Spinal cord (tissue), 10 donors: ENCODE results near the gene HOXB6. TPM values are rescaled to one million over a fixed set of nuclear protein-coding genes. Genes with fewer than 3 reads are reported as not detected.

Experiments
- DNase-seq, 6 donors: peaks; one replicate each; pipeline versions ENCODE4 v3.0.0 to v3.0.0-alpha.2; 2013 to 2015; ENCODE audit warnings: low spot score in 6 of 6, low read depth in 4 of 6
- H3K27ac ChIP-seq: one replicate; pipeline ENCODE4 v1.5.1; 2013; ENCODE audit warnings: low read depth, low read length, control low read depth
- H3K27me3 ChIP-seq: one replicate; pipeline ENCODE4 v1.6.1; 2013; ENCODE audit warnings: low read length; ENCODE audit not compliant: control insufficient read depth, insufficient read depth
- H3K36me3 ChIP-seq: one replicate; pipeline ENCODE4 v1.6.1; 2013; ENCODE audit warnings: low read length; ENCODE audit not compliant: control insufficient read depth, insufficient read depth
- H3K4me1 ChIP-seq: one replicate; pipeline ENCODE4 v1.6.1; 2013; ENCODE audit warnings: low read length; ENCODE audit not compliant: control insufficient read depth, insufficient read depth
- H3K4me3 ChIP-seq: one replicate; pipeline ENCODE4 v1.5.1; 2013; ENCODE audit warnings: low read depth, low read length, control low read depth
- H3K9me3 ChIP-seq: one replicate; pipeline ENCODE4 v1.6.1; 2013; ENCODE audit warnings: low read length; ENCODE audit not compliant: control insufficient read depth, insufficient read depth
- WGBS: methylation state at CpG from one replicate; pipeline ENCODE4 v1.1.5; 2013; ENCODE audit warnings: missing lambda C conversion rate; ENCODE audit not compliant: insufficient coverage; 5-methylcytosine and 5-hydroxymethylcytosine counted together
- polyA plus RNA-seq, 2 donors: library from polyadenylated mRNA; unstranded; fragments of 120-200 nt; gene quantifications; one replicate each; pipeline ENCODE4 v1.2.1, GENCODE V29; 2013; ENCODE audit not compliant: insufficient read length in 2 of 2
- total RNA-seq, 2 donors: library from RNA; depleted of rRNA in 1 of 2; stranded (reverse); fragments of 120-200 nt in 1 of 2; fragments of >200 nt in 1 of 2; gene quantifications; one replicate each; pipeline versions ENCODE4 v1.2.3 to v1.2.4, GENCODE V29; 2013 to 2014
- donor health status: healthy.

The HOXB6 gene
- total and polyA plus RNA-seq, 4 donors: 20.2 to 142 (median 86.5) TPM

GRCh38 chr17:48636177-48637018, 31.6 kb upstream of the HOXB6 start:
- 0% methylated on average over 27 of the region's 39 CpGs for WGBS
- DNase-seq: peak in 3 of 6 donors; percentile 81 to 95 (median 90)
- Histone ChIP-seq H3K4me1 (peaks cover 51% of the 10 kb centered on the region), H3K27ac (peak overlapping the region; percentile 81), H3K27me3 (peaks cover 53% of the 10 kb centered on the region), H3K36me3 (peaks cover 4% of the 10 kb centered on the region), H3K9me3 (no peaks in the 10 kb centered on the region), H3K4me3 (peak overlapping the region; percentile 14)

GRCh38 chr17:48634493-48635208, 29.9 kb upstream of the HOXB6 start:
- H3K9me3 ChIP-seq: no peaks in the 10 kb centered on the region
- peaks cover 49% of the 10 kb centered on the region for H3K27me3 ChIP-seq
- 63% methylated on average over 17 of the region's 20 CpGs for WGBS
- H3K36me3 ChIP-seq: peaks cover 4% of the 10 kb centered on the region
- H3K4me1 ChIP-seq: peaks cover 49% of the 10 kb centered on the region
- no peak overlapping the region for H3K4me3 ChIP-seq
- DNase-seq: peak in 2 of 6 donors; percentile 3 to 25
- H3K27ac ChIP-seq: no peak overlapping the region

- H3K9me3 ChIP-seq: no peaks in the 10 kb centered on the region
- peaks cover 47% of the 10 kb centered on the region for H3K4me1 ChIP-seq
- DNase-seq: peak in 1 of 6 donors; percentile 1
- H3K27me3 ChIP-seq: peaks cover 54% of the 10 kb centered on the region
- H3K4me3 ChIP-seq: no peak overlapping the region
- no peak overlapping the region for H3K27ac ChIP-seq
- WGBS: 31% methylated on average over 35 of the region's 35 CpGs
- H3K36me3 ChIP-seq: peaks cover 4% of the 10 kb centered on the region
Observed at GRCh38 chr17:48633266-48633677, 28.5 kb upstream of the HOXB6 start.

- Histone ChIP-seq H3K27ac (no peak overlapping the region), H3K4me1 (peaks cover 52% of the 10 kb centered on the region), H3K9me3 (no peaks in the 10 kb centered on the region), H3K4me3 (no peak overlapping the region), H3K36me3 (peaks cover 4% of the 10 kb centered on the region), H3K27me3 (peaks cover 55% of the 10 kb centered on the region)
- DNase-seq: peak in 2 of 6 donors; percentile 1 to 17
- WGBS: 54% methylated on average over 6 of the region's 7 CpGs
Observed at GRCh38 chr17:48632579-48633265, 27.9 kb upstream of the HOXB6 start.

GRCh38 chr17:48631693-48632578, 27.1 kb upstream of the HOXB6 start:
- Histone ChIP-seq H3K36me3 (peaks cover 4% of the 10 kb centered on the region), H3K4me3 (no peak overlapping the region), H3K27me3 (peaks cover 63% of the 10 kb centered on the region), H3K9me3 (no peaks in the 10 kb centered on the region), H3K4me1 (peaks cover 52% of the 10 kb centered on the region), H3K27ac (no peak overlapping the region)
- WGBS: 45% methylated on average over 4 of the region's 7 CpGs
- peak in 1 of 6 donors; percentile 29 for DNase-seq

- Histone ChIP-seq H3K4me1 (peaks cover 50% of the 10 kb centered on the region), H3K9me3 (no peaks in the 10 kb centered on the region), H3K36me3 (peaks cover 4% of the 10 kb centered on the region), H3K27me3 (peaks cover 60% of the 10 kb centered on the region), H3K4me3 (no peak overlapping the region), H3K27ac (no peak overlapping the region)
- WGBS: 50% methylated on average over 9 of the region's 15 CpGs
- peak in 1 of 6 donors; percentile 4 for DNase-seq
Observed at GRCh38 chr17:48630925-48631692, 26.3 kb upstream of the HOXB6 start.

- Histone ChIP-seq H3K9me3 (no peaks in the 10 kb centered on the region), H3K4me1 (peaks cover 42% of the 10 kb centered on the region), H3K36me3 (peaks cover 4% of the 10 kb centered on the region), H3K27me3 (peaks cover 59% of the 10 kb centered on the region), H3K4me3 (no peak overlapping the region), H3K27ac (no peak overlapping the region)
- peak in 1 of 6 donors; percentile 49 for DNase-seq
- WGBS: 45% methylated on average over 7 of the region's 15 CpGs
Observed at GRCh38 chr17:48630009-48630924, 25.5 kb upstream of the HOXB6 start.

GRCh38 chr17:48629411-48629759, 24.6 kb upstream of the HOXB6 start:
- WGBS: 57% methylated on average over 5 of the region's 5 CpGs
- no peak overlapping the region for H3K27ac ChIP-seq

More at GRCh38 chr17:48629411-48629759, 24.6 kb upstream of the HOXB6 start:
- H3K36me3 ChIP-seq: peaks cover 4% of the 10 kb centered on the region
- peaks cover 57% of the 10 kb centered on the region for H3K27me3 ChIP-seq
- peaks cover 44% of the 10 kb centered on the region for H3K4me1 ChIP-seq
- no peaks in the 10 kb centered on the region for H3K9me3 ChIP-seq
- no peak overlapping the region for H3K4me3 ChIP-seq
- DNase-seq: peak in 1 of 6 donors; percentile 17
